Liver (tissue), 9 donors: ENCODE measurements around the gene KATNAL1. TPM values are rescaled to one million over a fixed set of nuclear protein-coding genes. Genes with fewer than 3 reads are reported as not detected.
"Not testable (repeated sequence)": the region's sequence is repeated elsewhere in the genome, so short reads cannot be mapped to it uniquely, and the experiment has no call there.

ENCODE experiments used
- DNase-seq: peaks from one replicate; pipeline ENCODE4 v3.0.0-alpha.2; 2017; ENCODE audit warnings: low spot score
- H3K27ac ChIP-seq, 2 donors: one replicate each; pipeline ENCODE4 v1.7.0; 2013; ENCODE audit warnings: inconsistent platforms in 2 of 2, low read length in 2 of 2, control low read depth in 1 of 2, low read depth in 1 of 2, mild to moderate bottlenecking in 1 of 2
- H3K27me3 ChIP-seq, 4 donors: one replicate each; pipeline versions ENCODE4 v1.6.1 to v1.7.0; 2013; ENCODE audit warnings: low read length in 3 of 4, inconsistent platforms in 1 of 4, mild to moderate bottlenecking in 1 of 4, moderate library complexity in 1 of 4; ENCODE audit not compliant: control insufficient read depth in 4 of 4, insufficient read depth in 4 of 4
- H3K36me3 ChIP-seq, 4 donors: one replicate each; pipeline versions ENCODE4 v1.6.1 to v1.7.0; 2013; ENCODE audit warnings: low read length in 3 of 4, mild to moderate bottlenecking in 3 of 4, low read depth in 1 of 4, moderate library complexity in 1 of 4; ENCODE audit not compliant: control insufficient read depth in 4 of 4, insufficient read depth in 3 of 4
- H3K4me1 ChIP-seq, 4 donors: one replicate each; pipeline versions ENCODE4 v1.6.1 to v1.7.0; 2013; ENCODE audit warnings: low read length in 3 of 4, mild to moderate bottlenecking in 3 of 4, moderate library complexity in 1 of 4; ENCODE audit not compliant: control insufficient read depth in 4 of 4, insufficient read depth in 4 of 4
- H3K4me3 ChIP-seq, 3 donors: one replicate each; pipeline versions ENCODE4 v1.6.1 to v1.7.0; 2013; ENCODE audit warnings: low read length in 3 of 3, control low read depth in 1 of 3, low read depth in 1 of 3, mild to moderate bottlenecking in 1 of 3
- H3K9ac ChIP-seq, 2 donors: one replicate each; pipeline ENCODE4 v1.7.0; 2013; ENCODE audit warnings: low read length in 2 of 2, mild to moderate bottlenecking in 2 of 2, moderate library complexity in 2 of 2, control low read depth in 1 of 2, low read depth in 1 of 2
- H3K9me3 ChIP-seq, 4 donors: one replicate each; pipeline versions ENCODE4 v1.6.1 to v1.7.0; 2013; ENCODE audit warnings: low read length in 3 of 4; ENCODE audit not compliant: control insufficient read depth in 4 of 4
- ATF3 ChIP-seq: IDR thresholded peaks from 2 replicates; pipeline ENCODE4 v1.6.1; 2016; ENCODE audit warnings: antibody characterized with exemption
- CTCF ChIP-seq: fragments of 150-350 bp; IDR thresholded peaks from 2 replicates; pipeline ENCODE4 v1.5.1; 2017; ENCODE audit warnings: improper control_type of control experiment, low read depth, low read length; ENCODE audit not compliant: missing input control
- EGR1 ChIP-seq, 2 donors: IDR thresholded peaks; 2 replicates each; pipeline ENCODE4 v1.6.1; 2016 to 2018; ENCODE audit warnings: antibody characterized with exemption in 2 of 2, low read depth in 2 of 2
- FOXA1 ChIP-seq: IDR thresholded peaks from 2 replicates; pipeline ENCODE4 v1.6.1; 2016; ENCODE audit warnings: antibody characterized with exemption
- FOXA2 ChIP-seq: IDR thresholded peaks from 2 replicates; pipeline ENCODE4 v1.6.1; 2016; ENCODE audit warnings: antibody characterized with exemption
- GABPA ChIP-seq, 2 donors: IDR thresholded peaks in 1 of 2; conservative IDR thresholded peaks in 1 of 2; 2 replicates each; pipeline ENCODE4 v1.6.1; 2016; ENCODE audit warnings: antibody characterized with exemption in 2 of 2, mild to moderate bottlenecking in 1 of 2, moderate library complexity in 1 of 2
- HNF4A ChIP-seq, 2 donors: conservative IDR thresholded peaks; 2 replicates each; pipeline ENCODE4 v1.6.1; 2016; ENCODE audit warnings: antibody characterized with exemption in 2 of 2, mild to moderate bottlenecking in 2 of 2
- HNF4G ChIP-seq: IDR thresholded peaks from 2 replicates; pipeline ENCODE4 v1.6.1; 2016; ENCODE audit warnings: antibody characterized with exemption
- JUND ChIP-seq, 2 donors: IDR thresholded peaks; 2 replicates each; pipeline ENCODE4 v1.6.1; 2016; ENCODE audit warnings: antibody characterized with exemption in 2 of 2
- MAX ChIP-seq: IDR thresholded peaks from 2 replicates; pipeline ENCODE4 v1.6.1; 2016; ENCODE audit warnings: antibody characterized with exemption
- NR2F2 ChIP-seq: IDR thresholded peaks from 2 replicates; pipeline ENCODE4 v1.6.1; 2016; ENCODE audit warnings: antibody characterized with exemption
- RAD21 ChIP-seq, 2 donors: IDR thresholded peaks; 2 replicates each; pipeline ENCODE4 v1.6.1; 2016; ENCODE audit warnings: antibody characterized with exemption in 2 of 2, mild to moderate bottlenecking in 2 of 2
- RXRA ChIP-seq, 2 donors: IDR thresholded peaks; 2 replicates each; pipeline ENCODE4 v1.6.1; 2017 to 2018; ENCODE audit warnings: antibody characterized with exemption in 2 of 2, mild to moderate bottlenecking in 1 of 2
- SP1 ChIP-seq: IDR thresholded peaks from 2 replicates; pipeline ENCODE4 v1.6.1; 2018; ENCODE audit warnings: antibody characterized with exemption, mild to moderate bottlenecking
- TAF1 ChIP-seq: conservative IDR thresholded peaks from 2 replicates; pipeline ENCODE4 v1.6.1; 2016; ENCODE audit warnings: antibody characterized with exemption, mild to moderate bottlenecking
- YY1 ChIP-seq: IDR thresholded peaks from 2 replicates; pipeline ENCODE4 v1.6.1; 2016; ENCODE audit warnings: antibody characterized with exemption, mild to moderate bottlenecking
- ZBTB33 ChIP-seq: IDR thresholded peaks from 2 replicates; pipeline ENCODE4 v1.6.1; 2016; ENCODE audit warnings: antibody characterized with exemption
- WGBS: extraction: QIAGEN DNeasy Blood & Tissue Kit; methylation state at CpG from one replicate; pipeline ENCODE4 v1.1.7; 2013; 5-methylcytosine and 5-hydroxymethylcytosine counted together
- polyA plus RNA-seq, 2 donors: library from polyadenylated mRNA; stranded (reverse) in 1 of 2; unstranded in 1 of 2; fragments of 200-250 nt in 1 of 2; fragments of >200 nt in 1 of 2; fragmentation: Nextera tagmentation in 1 of 2; extraction: Ambion mirVana in 1 of 2; gene quantifications; one replicate each; pipeline versions ENCODE4 v1.2.1 to v1.2.3, GENCODE V29; 2013 to 2015
- total RNA-seq, 2 donors: library from RNA; depleted of rRNA; stranded (reverse); fragments of >200 nt; gene quantifications; one replicate each; pipeline ENCODE4 v1.2.3, GENCODE V29; 2014
- donor health status: healthy.
- donor health status: healthy.
- donor health status: healthy.
- donor health status: healthy.
- donor health status: healthy.

KATNAL1 gene
- total and polyA plus RNA-seq, 4 donors = 2.7 to 12.8 (median 6.0) TPM

- H3K4me1 ChIP-seq = peaks cover 7 to 31% (median 27%) of the 10 kb centered on the region in 4 donors
- H3K36me3 ChIP-seq = no peaks in the 10 kb centered on the region
- no peak for DNase-seq
- no peaks in the 10 kb centered on the region for H3K27me3 ChIP-seq
- no peak overlapping the region for H3K9ac ChIP-seq
- H3K27ac ChIP-seq = peak overlapping the region in 1 of 2 donors; percentile 27
- H3K9me3 ChIP-seq = no peaks in the 10 kb centered on the region
- TF ChIP-seq RXRA (IDR thresholded peaks at IDR 0.05) = no peak
- no peak for TF ChIP-seq FOXA1
- TF ChIP-seq HNF4A (conservative IDR thresholded peaks at IDR 0.05) = no peak
- TF ChIP-seq YY1 = no peak
- TF ChIP-seq GABPA (IDR thresholded peaks at IDR 0.05 in 1 of 2, conservative IDR thresholded peaks at IDR 0.05 in 1 of 2) = no peak
- TF ChIP-seq MAX = no peak
- no peak for TF ChIP-seq CTCF
- no peak for TF ChIP-seq FOXA2
- TF ChIP-seq JUND (IDR thresholded peaks at IDR 0.05) = no peak
- no peak for TF ChIP-seq ZBTB33
- TF ChIP-seq EGR1 (IDR thresholded peaks at IDR 0.05; ENCODE audit: low read depth in 2 of 2) = no peak
- no peak for TF ChIP-seq ATF3
- no peak for TF ChIP-seq RAD21 (IDR thresholded peaks at IDR 0.05)
- TF ChIP-seq NR2F2 = no peak
- no peak for TF ChIP-seq SP1
- TF ChIP-seq HNF4G = no peak
- no peak for TF ChIP-seq TAF1
- no peak overlapping the region for H3K4me3 ChIP-seq
Observed at GRCh38 chr13:30289533-30289932, 17.8 kb downstream of the KATNAL1 start.

- H3K4me3 ChIP-seq, H3K36me3 ChIP-seq, H3K9me3 ChIP-seq, H3K27ac ChIP-seq, H3K9ac ChIP-seq, H3K27me3 ChIP-seq, DNase-seq: not testable (repeated sequence)
- 94% methylated on average over 2 of the region's 2 CpGs for WGBS
- peaks cover 4 to 31% (median 24%) of the 10 kb centered on the region in 4 donors for H3K4me1 ChIP-seq
Observed at GRCh38 chr13:30286059-30286458, 21.3 kb downstream of the KATNAL1 start.

GRCh38 chr13:30276178-30276577, 31.2 kb downstream of the KATNAL1 start:
- Histone ChIP-seq H3K36me3 (peaks cover 0 to 3% (median 0%) of the 10 kb centered on the region in 4 donors), H3K9ac (no peak overlapping the region), H3K4me1 (peaks cover 0 to 9% (median 3%) of the 10 kb centered on the region in 4 donors), H3K4me3 (no peak overlapping the region), H3K27me3 (no peaks in the 10 kb centered on the region), H3K27ac (no peak overlapping the region), H3K9me3 (no peaks in the 10 kb centered on the region)
- 82% methylated on average over 1 of the region's 1 CpG for WGBS
- DNase-seq = no peak
- no peak for TF ChIP-seq CTCF
- TF ChIP-seq FOXA1 = no peak
- no peak for TF ChIP-seq HNF4G
- no peak for TF ChIP-seq RAD21 (IDR thresholded peaks at IDR 0.05)
- TF ChIP-seq ZBTB33 = no peak
- TF ChIP-seq JUND (IDR thresholded peaks at IDR 0.05) = no peak
- TF ChIP-seq SP1 = no peak
